Measurements from ENCODE around the gene PUS3. TPM values are rescaled to one million over a fixed set of nuclear protein-coding genes. Genes with fewer than 3 reads are reported as not detected.

The PUS3 gene, protein sequence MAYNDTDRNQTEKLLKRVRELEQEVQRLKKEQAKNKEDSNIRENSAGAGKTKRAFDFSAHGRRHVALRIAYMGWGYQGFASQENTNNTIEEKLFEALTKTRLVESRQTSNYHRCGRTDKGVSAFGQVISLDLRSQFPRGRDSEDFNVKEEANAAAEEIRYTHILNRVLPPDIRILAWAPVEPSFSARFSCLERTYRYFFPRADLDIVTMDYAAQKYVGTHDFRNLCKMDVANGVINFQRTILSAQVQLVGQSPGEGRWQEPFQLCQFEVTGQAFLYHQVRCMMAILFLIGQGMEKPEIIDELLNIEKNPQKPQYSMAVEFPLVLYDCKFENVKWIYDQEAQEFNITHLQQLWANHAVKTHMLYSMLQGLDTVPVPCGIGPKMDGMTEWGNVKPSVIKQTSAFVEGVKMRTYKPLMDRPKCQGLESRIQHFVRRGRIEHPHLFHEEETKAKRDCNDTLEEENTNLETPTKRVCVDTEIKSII
- 14.6 and 15.8 TPM in 2 replicates for total RNA-seq

DNA sequence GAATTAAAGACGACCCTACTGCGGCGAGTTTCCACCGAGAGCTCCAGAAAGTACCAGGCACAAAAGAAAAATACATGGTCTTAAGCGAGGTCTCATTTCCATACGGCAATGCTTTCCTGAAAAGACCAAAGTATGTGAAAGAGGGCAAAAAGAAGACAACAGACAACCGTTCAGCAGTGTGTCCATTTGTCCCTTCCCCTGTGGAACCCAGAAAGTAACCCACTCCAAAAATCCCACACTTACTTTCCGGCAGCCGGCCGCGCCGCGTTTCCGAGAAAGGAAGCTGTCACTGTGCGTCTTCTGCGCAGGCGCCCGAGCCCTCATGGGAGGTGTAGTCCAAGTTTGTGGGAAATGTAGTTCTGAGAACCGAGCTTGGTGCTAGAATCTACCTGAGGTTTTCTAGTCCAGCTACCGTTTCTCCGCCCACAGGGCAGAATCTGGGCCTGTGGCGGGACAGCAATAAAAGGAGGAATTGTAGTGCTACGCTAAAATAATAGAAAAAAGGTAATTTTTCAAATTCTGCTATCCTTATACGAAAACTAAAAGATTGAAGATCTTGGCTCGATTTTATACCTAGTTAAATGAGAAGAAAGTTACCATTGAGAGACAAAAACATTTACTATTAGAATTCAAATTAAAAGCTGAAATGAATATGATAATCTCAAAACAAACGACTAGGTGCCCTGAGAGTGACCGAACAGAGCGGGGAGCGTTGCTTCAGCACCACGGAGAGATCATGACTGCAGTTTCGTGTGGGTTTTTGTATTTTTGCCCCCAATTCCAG lies at the start of gene PUS3:
TSS of gene PUS3 (minus strand) at position 280 of the 784 bp plus-strand sequence. CDS start 6,922 bp downstream, outside the sequence.

GRCh38 chr11:125945797-125946520 lies 43.0 kb upstream of the PUS3 start, which contains the start of gene VSIG10L2:
Gene VSIG10L2, plus strand, starts transcription at chr11:125946044. Its CDS starts 12 bp downstream, at chr11:125946056.

GRCh38 chr11:125903711-125904659 lies 979 bp upstream of the PUS3 start, which contains the start of gene DDX25:
Gene DDX25, plus strand, starts transcription at chr11:125904508. Its CDS starts 10 bp downstream, at chr11:125904518.

DNA sequence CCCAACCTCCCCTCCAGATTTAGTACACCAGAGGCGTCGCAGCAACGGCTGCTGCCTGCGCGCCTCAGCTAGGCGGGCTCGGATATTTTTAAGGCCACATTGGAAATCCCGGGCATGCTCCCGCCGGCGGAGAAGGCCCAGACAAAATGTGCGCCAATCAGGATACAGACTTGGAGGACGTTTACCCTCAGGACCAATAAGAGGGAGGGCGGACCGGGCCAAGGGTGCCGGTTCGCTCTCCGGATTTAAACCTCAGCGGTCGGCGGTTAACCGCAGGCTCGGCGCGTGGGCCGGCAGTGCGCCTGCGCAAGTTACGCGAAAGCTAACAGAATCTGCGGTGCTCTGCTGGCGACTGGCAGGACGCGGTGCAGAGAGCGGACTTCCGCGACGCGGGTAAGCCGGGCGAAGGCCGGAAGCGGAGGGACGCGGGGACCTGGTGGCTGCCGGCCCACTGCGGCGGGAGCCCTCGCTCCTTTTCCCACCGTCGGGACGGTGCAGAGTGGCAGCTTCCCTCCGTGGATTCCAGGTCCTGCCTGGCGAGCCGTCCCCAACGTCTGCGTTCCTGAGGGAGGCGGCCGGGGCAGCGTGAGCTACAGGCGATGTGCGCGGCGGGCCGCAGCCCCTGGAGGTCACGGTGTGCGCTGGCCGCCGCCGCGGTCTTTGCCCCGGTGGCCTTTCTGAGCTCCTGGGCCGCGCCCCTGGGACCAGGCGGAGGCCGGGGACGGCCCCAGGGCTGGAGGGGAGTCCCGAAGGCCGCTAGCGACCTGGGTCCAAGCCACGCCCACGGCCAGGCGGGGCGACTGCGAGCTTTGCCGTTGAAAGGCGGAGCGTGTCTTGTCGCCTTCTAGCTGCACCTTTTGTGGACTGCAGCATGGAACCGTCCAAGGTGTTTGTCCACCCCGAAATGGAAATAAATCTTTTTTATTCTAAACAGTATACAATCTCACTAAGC lies 15.4 kb downstream of the PUS3 start, which contains the start of gene HYLS1:
TSS of gene HYLS1 (plus strand) at position 296 of the 952 bp plus-strand sequence. CDS start 11,701 bp downstream, outside the sequence.

Other genes starting within 250 kb of the PUS3 start
- not detected in 2 replicates for gene ACRV1, start 222.4 kb downstream of the PUS3 start, total RNA-seq
- gene PATE1, start 156.9 kb downstream of the PUS3 start, total RNA-seq = not detected in 2 replicates
- 0.13 and 0.50 TPM in 2 replicates for gene PATE2, start 124.4 kb downstream of the PUS3 start, total RNA-seq
- not detected in 2 replicates for gene PATE3, start 115.1 kb downstream of the PUS3 start, total RNA-seq
- not detected in 2 replicates for gene PATE4, start 69.9 kb downstream of the PUS3 start, total RNA-seq
- gene HYLS1, start 15.5 kb downstream of the PUS3 start, total RNA-seq = 8.9 and 15.3 TPM in 2 replicates
- gene DDX25, start 1.3 kb upstream of the PUS3 start, total RNA-seq = not detected in 2 replicates
- gene VSIG10L2, start 42.8 kb upstream of the PUS3 start, total RNA-seq = not detected in 2 replicates
- gene CDON, start 159.7 kb upstream of the PUS3 start, total RNA-seq = 3.6 TPM in 2 replicates